Measurements from ENCODE around the gene GIPC2.
"Not testable (repeated sequence)": the region's sequence is repeated elsewhere in the genome, so short reads cannot be mapped to it uniquely, and the experiment has no call there.

GIPC2 gene

GRCh38 chr1:78060857-78061563, 15.2 kb downstream of the GIPC2 start:
- DNase-seq (ENCODE audit: low read depth in 1 of 2, low spot score in 1 of 2) = peak in 1 of 2 experiments; percentile 7
- Histone ChIP-seq H3K4me3 (replicated peaks; ENCODE audit: insufficient read depth, low read length) (no peak overlapping the region), H3K27ac (replicated peaks) (no peak overlapping the region), H3K27me3 (ENCODE audit: insufficient read depth, poor library complexity, severe bottlenecking) (no peaks in the 10 kb centered on the region)
- no peak for TF ChIP-seq REST (IDR thresholded peaks at IDR 0.05; ENCODE audit: insufficient replicate concordance, low read depth)
- peak; percentile 81 for TF ChIP-seq SPI1 (IDR thresholded peaks at IDR 0.05; ENCODE audit: borderline replicate concordance, low read depth)

- TF ChIP-seq POLR2AphosphoS5 (IDR thresholded peaks at IDR 0.05; ENCODE audit: low read depth) (no peak), CTCF (IDR thresholded peaks at IDR 0.05; ENCODE audit: insufficient read depth, low read length) (no peak), REST (IDR thresholded peaks at IDR 0.05; ENCODE audit: insufficient replicate concordance, low read depth) (no peak), GABPA (IDR thresholded peaks at IDR 0.05; ENCODE audit: low read depth) (no peak), SPI1 (IDR thresholded peaks at IDR 0.05; ENCODE audit: borderline replicate concordance, low read depth) (no peak)
- Histone ChIP-seq H3K4me3 (replicated peaks; ENCODE audit: insufficient read depth, low read length) (no peak overlapping the region), H3K27me3 (ENCODE audit: insufficient read depth, poor library complexity, severe bottlenecking) (no peaks in the 10 kb centered on the region), H3K27ac (replicated peaks) (no peak overlapping the region)
- DNase-seq (ENCODE audit: low read depth in 1 of 2, low spot score in 1 of 2) = no peak
These were observed 16.2 kb downstream of the GIPC2 start for GRCh38 chr1:78061825-78062523.

DNA sequence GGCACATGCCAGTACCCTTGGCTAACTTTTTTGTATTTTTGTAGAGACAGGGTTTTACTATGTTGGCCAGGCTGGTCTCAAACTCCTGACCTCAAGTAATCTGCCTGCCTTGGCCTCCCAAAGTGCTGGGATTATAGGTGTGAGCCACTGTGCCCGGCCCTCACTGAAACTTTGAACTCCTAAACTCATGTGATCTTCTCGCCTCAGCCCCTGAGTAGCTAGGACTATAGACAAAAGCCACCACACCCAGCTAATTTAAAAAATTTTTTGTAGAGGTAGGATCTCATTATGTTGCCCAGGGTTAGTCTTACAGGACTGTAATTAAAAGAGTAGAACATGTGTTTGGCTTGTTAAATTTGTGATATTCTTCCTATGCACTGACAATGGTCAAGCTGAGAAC, 19.1 kb downstream of the GIPC2 start:
- not testable (repeated sequence) for H3K4me3 ChIP-seq (replicated peaks; ENCODE audit: insufficient read depth, low read length); DNase-seq (ENCODE audit: low read depth in 1 of 2, low spot score in 1 of 2)

DNA sequence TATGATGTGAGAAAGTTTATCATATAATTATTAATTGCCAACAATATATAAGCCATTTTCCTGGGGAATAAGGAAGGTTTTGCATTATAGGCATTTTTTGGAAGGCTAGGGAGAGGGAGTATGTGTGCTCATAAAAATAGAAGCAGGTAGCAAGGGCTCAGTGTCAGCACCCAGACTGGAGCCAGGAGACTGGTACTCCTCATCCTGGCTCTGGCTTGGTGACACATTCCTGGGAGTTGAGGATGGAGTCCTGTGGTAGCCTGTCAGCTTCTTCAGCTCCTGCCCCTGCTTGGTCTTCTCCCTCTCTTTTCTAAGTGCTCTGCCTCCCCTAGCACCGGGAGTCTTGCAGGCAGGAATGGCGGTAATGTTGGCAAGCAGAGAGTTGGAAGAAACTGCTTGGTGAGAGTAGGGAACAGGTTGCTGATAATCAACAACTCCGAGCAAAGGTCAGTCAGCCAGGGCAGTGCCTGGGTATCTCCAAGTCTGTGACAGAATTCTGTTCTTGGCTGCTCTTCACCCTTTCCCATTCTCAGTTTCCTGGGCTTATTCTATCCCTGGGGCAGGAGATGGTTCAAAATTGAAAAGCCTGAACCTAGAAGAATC, 23.0 kb downstream of the GIPC2 start:
- Histone ChIP-seq H3K4me3 (replicated peaks; ENCODE audit: insufficient read depth, low read length) (no peak overlapping the region), H3K27ac (replicated peaks) (no peak overlapping the region), H3K27me3 (ENCODE audit: insufficient read depth, poor library complexity, severe bottlenecking) (no peaks in the 10 kb centered on the region)
- no peak for TF ChIP-seq GABPA (IDR thresholded peaks at IDR 0.05; ENCODE audit: low read depth)
- no peak for TF ChIP-seq CTCF (IDR thresholded peaks at IDR 0.05; ENCODE audit: insufficient read depth, low read length)
- no peak for TF ChIP-seq POLR2AphosphoS5 (IDR thresholded peaks at IDR 0.05; ENCODE audit: low read depth)
- no peak for TF ChIP-seq SPI1 (IDR thresholded peaks at IDR 0.05; ENCODE audit: borderline replicate concordance, low read depth)
- no peak for TF ChIP-seq REST (IDR thresholded peaks at IDR 0.05; ENCODE audit: insufficient replicate concordance, low read depth)
- DNase-seq (ENCODE audit: low read depth in 1 of 2, low spot score in 1 of 2) = no peak

More for the DNA sequence above, 19.1 kb downstream of the GIPC2 start:
- H3K27me3 ChIP-seq (ENCODE audit: insufficient read depth, poor library complexity, severe bottlenecking); H3K27ac ChIP-seq (replicated peaks): not testable (repeated sequence)
